HepG2 (cell line): ENCODE measurements around the gene LGALS3. TPM values are rescaled to one million over a fixed set of nuclear protein-coding genes. Genes with fewer than 3 reads are reported as not detected.

Experiments used
- ATAC-seq: fragments of 200-7000 bp; cut with Tn5 transposase; 3 replicates; pipeline ENCODE4 v1.9.1; 2020; ENCODE audit warnings: mild to moderate bottlenecking, moderate library complexity
- BruUV-seq: library from RNA; stranded (reverse); fragments of 400-500 nt; replicated peaks from 2 replicates; lab custom pipeline; 2021; lab: Mats Ljungman, UMichigan
- CTCF ChIA-PET: fragments of 300-600 bp; formaldehyde crosslinking; extraction: SDS; loops from one replicate; lab custom pipeline; 2021; ENCODE audit warnings: low total read pairs, inconsistent platforms, low intra/inter-chr PET ratio; lab: Yijun Ruan, JAX
- POLR2A ChIA-PET: fragments of 350-600 bp; sonication (Branson Sonifier 250); formaldehyde crosslinking; loops from one replicate; lab custom pipeline; 2020; ENCODE audit warnings: antibody characterized with exemption, inconsistent platforms; lab: Yijun Ruan, JAX
- DNase-seq: peaks from one replicate; pipeline ENCODE4 v3.0.0-alpha.2; 2015; ENCODE audit warnings: low spot score
- FAIRE-seq: peaks from 3 replicates; lab custom pipeline; 2011; peaks lifted over from hg19 to GRCh38; lab: Jason Lieb, UNC
- H2AFZ ChIP-seq: one replicate; pipeline ENCODE4 v1.6.1; 2011; ENCODE audit warnings: low read length, inconsistent platforms
- H3K27ac ChIP-seq: fragments of 300-600 bp; 3 replicates; pipeline ENCODE4 v1.8.0; 2011; ENCODE audit warnings: mixed run types, mild to moderate bottlenecking, mixed read lengths, low read length, inconsistent platforms; ENCODE audit not compliant: insufficient read depth; ENCODE audit errors: extremely low read length
- H3K27me3 ChIP-seq, 2 experiments: fragments of 200-600 bp in 1 of 2; 2 replicates in 1 of 2; 3 replicates in 1 of 2; pipeline versions ENCODE4 v1.6.0 to v1.8.0; 2011; ENCODE audit warnings: low read length in 2 of 2, mild to moderate bottlenecking in 2 of 2, moderate library complexity in 2 of 2, inconsistent platforms in 1 of 2; ENCODE audit not compliant: insufficient read depth in 2 of 2, control insufficient read depth in 1 of 2
- H3K36me3 ChIP-seq, 2 experiments: fragments of 200-600 bp in 1 of 2; replicated peaks in 1 of 2; 2 replicates in 1 of 2; 3 replicates in 1 of 2; pipeline versions ENCODE4 v1.5.1 to v1.8.0; 2011; ENCODE audit warnings: low read length in 2 of 2, inconsistent platforms in 1 of 2; ENCODE audit not compliant: insufficient read depth in 2 of 2, control insufficient read depth in 1 of 2
- H3K4me1 ChIP-seq: 2 replicates; pipeline ENCODE4 v1.5.1; 2012; ENCODE audit warnings: low read length, inconsistent platforms; ENCODE audit not compliant: insufficient read depth
- H3K4me2 ChIP-seq: 2 replicates; pipeline ENCODE4 v1.6.0; 2011; ENCODE audit warnings: low read depth, low read length, inconsistent platforms
- H3K4me3 ChIP-seq, 3 experiments: fragments of 200-600 bp in 1 of 3; sonication (generic), shearing (Covaris generic) in 1 of 3; replicated peaks in 1 of 3; 2 replicates each; pipeline ENCODE4 v1.5.1; 2011 to 2016; ENCODE audit warnings: low read length in 3 of 3, inconsistent platforms in 2 of 3, low read depth in 2 of 3, mild to moderate bottlenecking in 2 of 3, control low read depth in 1 of 3, mixed read lengths in 1 of 3; ENCODE audit not compliant: insufficient read depth in 1 of 3
- H3K79me2 ChIP-seq: one replicate; pipeline ENCODE4 v1.6.1; 2011; ENCODE audit warnings: low read length, inconsistent platforms; ENCODE audit not compliant: insufficient read depth
- H3K9ac ChIP-seq: 2 replicates; pipeline ENCODE4 v1.6.0; 2011; ENCODE audit warnings: mild to moderate bottlenecking, low read depth, low read length, inconsistent platforms; ENCODE audit not compliant: insufficient read depth
- H3K9me3 ChIP-seq: 2 replicates; pipeline ENCODE4 v1.5.1; 2012; ENCODE audit warnings: mild to moderate bottlenecking, low read length
- H4K20me1 ChIP-seq: 2 replicates; pipeline ENCODE4 v1.6.0; 2011; ENCODE audit warnings: inconsistent platforms, mild to moderate bottlenecking, low read length, moderate library complexity; ENCODE audit not compliant: insufficient read depth
- ETS1 ChIP-seq: sonication (generic); formaldehyde crosslinking; IDR thresholded peaks from 2 replicates; pipeline ENCODE4 v1.4.0; 2020; ENCODE audit warnings: missing genetic modification reagents
- FOSL2 ChIP-seq: sonication (generic); formaldehyde crosslinking; IDR thresholded peaks from 2 replicates; pipeline ENCODE4 v1.4.0; 2020; ENCODE audit warnings: missing genetic modification reagents
- FOXK1 ChIP-seq: sonication (generic); formaldehyde crosslinking; IDR thresholded peaks from 2 replicates; pipeline ENCODE4 v1.4.0; 2020; ENCODE audit warnings: low read depth, missing genetic modification reagents, borderline replicate concordance
- HCFC1 ChIP-seq: fragments of 150-350 bp; IDR thresholded peaks from 2 replicates; pipeline ENCODE4 v1.6.1; 2014; ENCODE audit warnings: low read depth, low read length
- SNRNP70 ChIP-seq: fragments of 200-400 bp; formaldehyde crosslinking; IDR thresholded peaks from 2 replicates; pipeline ENCODE4 v1.6.1; 2017; ENCODE audit warnings: mild to moderate bottlenecking, low read depth, low read length, moderate library complexity
- STAT5B ChIP-seq: sonication (generic); formaldehyde crosslinking; IDR thresholded peaks from 2 replicates; pipeline ENCODE4 v1.4.0; 2020; ENCODE audit warnings: missing genetic modification reagents
- ZNF530 ChIP-seq: sonication (generic); formaldehyde crosslinking; IDR thresholded peaks from 2 replicates; pipeline ENCODE4 v1.5.0; 2020; ENCODE audit warnings: low read depth, mild to moderate bottlenecking, missing genetic modification reagents
- ZNF775 ChIP-seq: sonication (generic); formaldehyde crosslinking; IDR thresholded peaks from 2 replicates; pipeline ENCODE4 v1.4.0; 2020; ENCODE audit warnings: missing genetic modification reagents, mild to moderate bottlenecking, moderate library complexity, borderline replicate concordance
- WGBS: methylation state at CpG from one replicate; pipeline ENCODE4 v1.1.6; 2017; ENCODE audit warnings: low lambda C conversion rate; 5-methylcytosine and 5-hydroxymethylcytosine counted together
- in situ Hi-C: cut with HindIII; loops from 2 replicates; pipeline ENCODE4 v1.10.0; 2017; ENCODE audit warnings: low pct_unique_long_range_greater_than_20kb; ENCODE audit not compliant: extremely low pct_ligation_motif_present
- intact Hi-C: fragments of 100-400 bp; cut with micrococcal nuclease; formaldehyde crosslinking; loops from one replicate; pipeline ENCODE4 v1.10.0; 2022; ENCODE audit not compliant: unreplicated experiment
- polyA plus RNA-seq, 8 experiments: library from polyadenylated mRNA; depleted of rRNA in 3 of 8; stranded (reverse) in 7 of 8; unstranded in 1 of 8; fragments of >200 nt; fragmentation: Illumina TruSeq in 4 of 8; extraction: Trizol in 4 of 8; gene quantifications; 2 replicates each; pipeline versions ENCODE4 v1.2.1 to v1.2.3, GENCODE V29; 2011 to 2016; ENCODE audit warnings: low read depth in 4 of 8, missing spikeins in 1 of 8, mixed read lengths in 1 of 8; ENCODE audit not compliant: insufficient read depth in 1 of 8
- total RNA-seq, 5 experiments: library from RNA; depleted of rRNA; stranded (reverse); fragments of >200 nt; fragmentation: Illumina TruSeq; extraction: Trizol; gene quantifications; 2 replicates each; pipeline ENCODE4 v1.2.3, GENCODE V29; 2016; ENCODE audit warnings: low read depth in 1 of 5
- TF ChIP-seq, protein P1 (sequence below): sonication (generic); formaldehyde crosslinking; IDR thresholded peaks from 2 replicates; pipeline ENCODE4 v1.4.0; 2020; ENCODE audit warnings: missing genetic modification reagents, borderline replicate concordance

LGALS3 gene
- total and polyA plus RNA-seq, 2 of the 13 experiments (the other 11 are each of a cell fraction or from before 2014, with no cell fraction given) = 5.0 to 97.4 TPM

DNA sequence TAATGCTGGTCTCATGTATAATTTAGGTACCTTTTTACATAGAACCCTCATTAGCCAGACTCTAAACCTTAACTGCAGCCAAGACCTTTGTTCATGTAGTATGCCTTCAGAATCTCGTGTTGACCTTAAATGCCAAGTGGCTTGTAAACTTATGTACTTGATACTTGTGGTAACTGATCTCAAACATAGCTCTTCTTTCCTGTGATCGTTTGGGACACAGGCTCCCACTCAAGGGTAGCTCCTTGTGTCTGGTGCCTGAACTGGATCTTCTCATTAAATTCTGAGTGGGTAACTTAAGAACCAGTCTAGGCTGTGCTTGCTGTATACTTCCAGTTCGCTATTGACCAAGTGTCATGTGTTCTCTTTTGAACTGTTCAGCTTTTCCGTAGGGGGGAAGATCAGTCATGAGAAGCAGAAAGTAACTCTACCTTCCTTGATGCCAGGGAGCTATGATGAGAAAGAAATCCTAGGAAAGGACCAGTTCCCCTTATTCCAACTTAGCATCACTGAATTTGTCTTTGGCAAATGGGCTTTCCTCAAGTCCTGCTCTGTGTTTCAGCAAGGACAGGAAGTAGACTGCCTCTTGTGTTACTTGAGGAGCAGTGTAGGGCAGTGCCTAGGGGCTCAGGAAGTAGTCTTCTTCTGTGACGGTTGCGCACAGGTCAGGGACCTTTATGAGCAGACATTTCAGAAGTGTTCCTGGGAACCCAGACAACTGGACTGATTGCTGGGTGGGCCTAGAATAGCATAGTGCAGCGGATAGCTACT is 2.5 kb downstream of the LGALS3 start:
- H3K4me1 ChIP-seq = peaks cover 32% of the 10 kb centered on the region
- H2AFZ ChIP-seq = no peak overlapping the region
- DNase-seq (no peak), FAIRE-seq (no peak), ATAC-seq (no peak)
- no peak for TF ChIP-seq FOXK1 (CRISPR knock-in tag)
- no TSS peak for BruUV-seq
- peaks cover 2 to 14% of the 10 kb centered on the region in 2 experiments; a peak in 3 of 5 replicates for H3K27me3 ChIP-seq
- 0 out of 2 replicates have a peak overlapping the region, but pooled peaks have one; percentile 1 for H3K4me2 ChIP-seq
- H4K20me1 ChIP-seq = no peaks in the 10 kb centered on the region
- peaks cover 8% of the 10 kb centered on the region for H3K79me2 ChIP-seq
- H3K36me3 ChIP-seq = 0 out of 5 replicates have a peak, but pooled peaks cover 0 to 3% of the 10 kb centered on the region in 2 experiments
- H3K4me3 ChIP-seq = no peak overlapping the region
- ChIA-PET CTCF (no interaction called here), POLR2A (interaction anchor here (1.2 to 1.6 kb wide), 2 partner anchors 24 to 29 kb away, joined by 5 read pairs; no protein-coding TSS in a partner anchor)
- in situ Hi-C loops (no loop called here), intact Hi-C loops (no loop called here)
- H3K27ac ChIP-seq = no peak overlapping the region
- no peaks in the 10 kb centered on the region for H3K9me3 ChIP-seq
- 89% methylated on average over 7 of the region's 7 CpGs for WGBS
- H3K9ac ChIP-seq = no peak overlapping the region

DNA sequence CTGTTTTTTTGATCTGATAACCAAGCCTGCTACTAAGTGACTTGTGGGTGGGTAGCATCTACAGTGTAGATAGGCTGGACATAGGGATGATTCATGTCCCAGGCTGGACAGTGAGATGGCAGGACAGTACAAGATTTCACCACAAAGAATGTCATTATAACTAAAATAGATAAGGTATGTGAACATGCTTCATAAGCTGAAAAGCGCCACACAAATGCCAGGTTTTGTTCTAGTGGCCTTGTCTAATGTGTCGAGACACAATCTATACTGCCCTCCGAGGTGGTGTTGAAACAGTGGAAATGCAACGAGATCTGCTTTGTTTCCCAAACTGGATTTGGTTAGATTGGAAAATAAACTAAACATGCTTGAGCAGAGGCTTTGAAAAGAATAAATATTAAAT is 4.4 kb downstream of the LGALS3 start:
- no peak overlapping the region for H3K4me3 ChIP-seq
- H4K20me1 ChIP-seq = no peaks in the 10 kb centered on the region
- in situ Hi-C loops (no loop called here), intact Hi-C loops (no loop called here)
- no TSS peak for BruUV-seq
- no peak overlapping the region for H3K27ac ChIP-seq
- peaks cover 1 to 6% of the 10 kb centered on the region in 2 experiments; a peak in 2 of 5 replicates for H3K36me3 ChIP-seq
- H3K9ac ChIP-seq = no peak overlapping the region
- DNase-seq (no peak), ATAC-seq (no peak), FAIRE-seq (no peak)
- WGBS = 93% methylated on average over 4 of the region's 4 CpGs
- TF ChIP-seq, protein P1, sequence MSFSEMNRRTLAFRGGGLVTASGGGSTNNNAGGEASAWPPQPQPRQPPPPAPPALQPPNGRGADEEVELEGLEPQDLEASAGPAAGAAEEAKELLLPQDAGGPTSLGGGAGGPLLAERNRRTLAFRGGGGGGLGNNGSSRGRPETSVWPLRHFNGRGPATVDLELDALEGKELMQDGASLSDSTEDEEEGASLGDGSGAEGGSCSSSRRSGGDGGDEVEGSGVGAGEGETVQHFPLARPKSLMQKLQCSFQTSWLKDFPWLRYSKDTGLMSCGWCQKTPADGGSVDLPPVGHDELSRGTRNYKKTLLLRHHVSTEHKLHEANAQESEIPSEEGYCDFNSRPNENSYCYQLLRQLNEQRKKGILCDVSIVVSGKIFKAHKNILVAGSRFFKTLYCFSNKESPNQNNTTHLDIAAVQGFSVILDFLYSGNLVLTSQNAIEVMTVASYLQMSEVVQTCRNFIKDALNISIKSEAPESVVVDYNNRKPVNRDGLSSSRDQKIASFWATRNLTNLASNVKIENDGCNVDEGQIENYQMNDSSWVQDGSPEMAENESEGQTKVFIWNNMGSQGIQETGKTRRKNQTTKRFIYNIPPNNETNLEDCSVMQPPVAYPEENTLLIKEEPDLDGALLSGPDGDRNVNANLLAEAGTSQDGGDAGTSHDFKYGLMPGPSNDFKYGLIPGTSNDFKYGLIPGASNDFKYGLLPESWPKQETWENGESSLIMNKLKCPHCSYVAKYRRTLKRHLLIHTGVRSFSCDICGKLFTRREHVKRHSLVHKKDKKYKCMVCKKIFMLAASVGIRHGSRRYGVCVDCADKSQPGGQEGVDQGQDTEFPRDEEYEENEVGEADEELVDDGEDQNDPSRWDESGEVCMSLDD (CRISPR knock-in tag) = no peak
- TF ChIP-seq ETS1 (no peak), SNRNP70 (no peak), ZNF775 (no peak), FOSL2 (no peak), STAT5B (CRISPR knock-in tag) (no peak), ZNF530 (no peak), HCFC1 (no peak)
- H3K4me2 ChIP-seq = no peak overlapping the region
- CTCF ChIA-PET = no interaction called here
- no peak overlapping the region for H2AFZ ChIP-seq
- H3K27me3 ChIP-seq = peaks cover 0 to under 1% of the 10 kb centered on the region in 2 experiments; a peak in 1 of 5 replicates
- H3K4me1 ChIP-seq = peaks cover 25% of the 10 kb centered on the region
- no peaks in the 10 kb centered on the region for H3K9me3 ChIP-seq
- peaks cover 8% of the 10 kb centered on the region for H3K79me2 ChIP-seq
- POLR2A ChIA-PET = no interaction called here
